ENCODE measurements around the gene ETDC.

DNA sequence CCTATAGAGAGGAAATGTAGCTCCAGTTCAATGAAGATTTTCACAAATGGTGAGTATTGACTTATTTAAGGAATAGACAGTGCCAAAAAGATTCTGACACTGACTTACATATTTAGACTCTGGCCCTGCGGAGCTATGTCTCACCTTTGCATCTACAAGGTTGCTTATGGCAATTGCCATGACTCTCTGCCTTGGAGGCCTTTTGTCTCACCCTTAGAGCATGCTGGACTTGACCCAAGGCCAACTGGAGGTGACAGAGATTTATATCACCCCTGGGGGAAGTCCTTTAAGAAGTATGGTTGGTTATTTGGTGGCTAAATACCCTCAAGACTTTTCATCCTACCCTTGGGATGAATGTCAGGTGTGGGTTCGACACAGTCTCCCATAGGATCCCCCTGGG is 4.5 kb upstream of the ETDC start:
- no peak for TF ChIP-seq POLR2A (IDR thresholded peaks at IDR 0.05)
- TF ChIP-seq, protein P1, sequence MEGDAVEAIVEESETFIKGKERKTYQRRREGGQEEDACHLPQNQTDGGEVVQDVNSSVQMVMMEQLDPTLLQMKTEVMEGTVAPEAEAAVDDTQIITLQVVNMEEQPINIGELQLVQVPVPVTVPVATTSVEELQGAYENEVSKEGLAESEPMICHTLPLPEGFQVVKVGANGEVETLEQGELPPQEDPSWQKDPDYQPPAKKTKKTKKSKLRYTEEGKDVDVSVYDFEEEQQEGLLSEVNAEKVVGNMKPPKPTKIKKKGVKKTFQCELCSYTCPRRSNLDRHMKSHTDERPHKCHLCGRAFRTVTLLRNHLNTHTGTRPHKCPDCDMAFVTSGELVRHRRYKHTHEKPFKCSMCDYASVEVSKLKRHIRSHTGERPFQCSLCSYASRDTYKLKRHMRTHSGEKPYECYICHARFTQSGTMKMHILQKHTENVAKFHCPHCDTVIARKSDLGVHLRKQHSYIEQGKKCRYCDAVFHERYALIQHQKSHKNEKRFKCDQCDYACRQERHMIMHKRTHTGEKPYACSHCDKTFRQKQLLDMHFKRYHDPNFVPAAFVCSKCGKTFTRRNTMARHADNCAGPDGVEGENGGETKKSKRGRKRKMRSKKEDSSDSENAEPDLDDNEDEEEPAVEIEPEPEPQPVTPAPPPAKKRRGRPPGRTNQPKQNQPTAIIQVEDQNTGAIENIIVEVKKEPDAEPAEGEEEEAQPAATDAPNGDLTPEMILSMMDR (IDR thresholded peaks at IDR 0.05): no peak
- no peak for TF ChIP-seq POLR2AphosphoS5 (IDR thresholded peaks at IDR 0.05)
- TF ChIP-seq EP300 (IDR thresholded peaks at IDR 0.05): no peak
